Measurements from ENCODE around the gene RASGEF1C. TPM values are rescaled to one million over a fixed set of nuclear protein-coding genes. Genes with fewer than 3 reads are reported as not detected.

RASGEF1C gene
- total and polyA plus RNA-seq, 10 donors, result 0.06 to 1.1 (median 0.21) TPM; not detected in 6

DNA sequence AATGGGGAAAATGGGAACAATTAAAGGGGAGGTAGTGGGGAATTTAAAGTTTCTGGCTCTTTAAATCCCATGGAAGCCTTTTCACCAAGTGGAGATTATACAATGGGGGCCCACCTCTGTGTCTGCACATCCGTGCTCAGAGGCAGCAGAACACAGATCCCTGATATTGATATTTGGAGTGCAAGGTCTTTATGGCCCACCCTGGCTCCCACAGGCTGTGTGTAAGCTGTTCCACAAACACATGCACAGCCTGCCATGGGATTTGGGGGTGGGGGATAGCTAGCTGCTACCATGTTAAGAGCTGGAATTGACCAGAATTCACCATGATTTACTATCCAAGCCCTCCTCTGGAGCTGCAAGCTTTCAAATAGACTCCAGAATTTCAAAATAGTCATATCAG lies 55.9 kb downstream of the RASGEF1C start:
- Histone ChIP-seq H3K27ac (no peak overlapping the region), H3K9me3 (peaks cover 0 to 33% (median 18%) of the 10 kb centered on the region in 8 donors), H3K4me3 (no peak overlapping the region), H3K36me3 (no peaks in the 10 kb centered on the region), H3K4me1 (no peaks in the 10 kb centered on the region), H3K27me3 (replicated peaks in 1 of 7) (peaks cover 0 to 12% (median 0%) of the 10 kb centered on the region in 7 donors)
- WGBS, 5 donors, result 0 to 41% (median 0%) methylated on average over 1 of the region's 1 CpG
- TF ChIP-seq POLR2A (IDR thresholded peaks at IDR 0.05), result no peak
- no peak for TF ChIP-seq POLR2AphosphoS5 (IDR thresholded peaks at IDR 0.05)
- TF ChIP-seq, protein P1, sequence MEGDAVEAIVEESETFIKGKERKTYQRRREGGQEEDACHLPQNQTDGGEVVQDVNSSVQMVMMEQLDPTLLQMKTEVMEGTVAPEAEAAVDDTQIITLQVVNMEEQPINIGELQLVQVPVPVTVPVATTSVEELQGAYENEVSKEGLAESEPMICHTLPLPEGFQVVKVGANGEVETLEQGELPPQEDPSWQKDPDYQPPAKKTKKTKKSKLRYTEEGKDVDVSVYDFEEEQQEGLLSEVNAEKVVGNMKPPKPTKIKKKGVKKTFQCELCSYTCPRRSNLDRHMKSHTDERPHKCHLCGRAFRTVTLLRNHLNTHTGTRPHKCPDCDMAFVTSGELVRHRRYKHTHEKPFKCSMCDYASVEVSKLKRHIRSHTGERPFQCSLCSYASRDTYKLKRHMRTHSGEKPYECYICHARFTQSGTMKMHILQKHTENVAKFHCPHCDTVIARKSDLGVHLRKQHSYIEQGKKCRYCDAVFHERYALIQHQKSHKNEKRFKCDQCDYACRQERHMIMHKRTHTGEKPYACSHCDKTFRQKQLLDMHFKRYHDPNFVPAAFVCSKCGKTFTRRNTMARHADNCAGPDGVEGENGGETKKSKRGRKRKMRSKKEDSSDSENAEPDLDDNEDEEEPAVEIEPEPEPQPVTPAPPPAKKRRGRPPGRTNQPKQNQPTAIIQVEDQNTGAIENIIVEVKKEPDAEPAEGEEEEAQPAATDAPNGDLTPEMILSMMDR (IDR thresholded peaks at IDR 0.05 in 8 of 11, conservative IDR thresholded peaks at IDR 0.05 in 3 of 11), result no peak
- no peak for DNase-seq
- intact Hi-C loops (cut with DNase I; ENCODE audit: low total_unique reads), result no loop called here

- H3K36me3 ChIP-seq, result no peaks in the 10 kb centered on the region
- intact Hi-C loops (cut with DNase I; ENCODE audit: low total_unique reads), result no loop called here
- DNase-seq, result no peak
- peaks cover 0 to 38% (median 16%) of the 10 kb centered on the region in 8 donors for H3K9me3 ChIP-seq
- H3K4me1 ChIP-seq, result no peaks in the 10 kb centered on the region
- H3K27me3 ChIP-seq (replicated peaks in 1 of 7), result peaks cover 0 to 52% (median 0%) of the 10 kb centered on the region in 7 donors
- no peak overlapping the region for H3K27ac ChIP-seq
- H3K4me3 ChIP-seq, result no peak overlapping the region
- TF ChIP-seq, protein P1 (IDR thresholded peaks at IDR 0.05 in 8 of 11, conservative IDR thresholded peaks at IDR 0.05 in 3 of 11), result no peak
- no peak for TF ChIP-seq POLR2A (IDR thresholded peaks at IDR 0.05)
- no peak for TF ChIP-seq POLR2AphosphoS5 (IDR thresholded peaks at IDR 0.05)
- WGBS, 5 donors, result 72 to 77% (median 75%) methylated on average over 14 to 16 of the region's 16 CpGs
These were observed 65.2 kb downstream of the RASGEF1C start for GRCh38 chr5:180143656-180144364.

- TF ChIP-seq POLR2A (IDR thresholded peaks at IDR 0.05), result no peak
- TF ChIP-seq, protein P1 (IDR thresholded peaks at IDR 0.05 in 8 of 11, conservative IDR thresholded peaks at IDR 0.05 in 3 of 11), result no peak
- TF ChIP-seq POLR2AphosphoS5 (IDR thresholded peaks at IDR 0.05), result no peak
- no peak overlapping the region for H3K4me3 ChIP-seq
- DNase-seq, result no peak
- H3K4me1 ChIP-seq, result no peaks in the 10 kb centered on the region
- H3K27me3 ChIP-seq (replicated peaks in 1 of 7), result peaks cover 0 to 56% (median 0%) of the 10 kb centered on the region in 7 donors
- intact Hi-C loops (cut with DNase I; ENCODE audit: low total_unique reads), result no loop called here
- peaks cover 0 to 30% (median 14%) of the 10 kb centered on the region in 8 donors for H3K9me3 ChIP-seq
- H3K27ac ChIP-seq, result no peak overlapping the region
- WGBS, 5 donors, result 81 to 85% (median 83%) methylated on average over 9 to 13 of the region's 13 CpGs
- no peaks in the 10 kb centered on the region for H3K36me3 ChIP-seq
These were observed 66.0 kb downstream of the RASGEF1C start for GRCh38 chr5:180142824-180143610.
